Activated T-cell treated with anti-CD3 and anti-CD28 coated beads, Interleukin-2, amount 50 U/mL, for 48 hours (primary cell): ENCODE data around the gene SERINC2.
"Not testable (repeated sequence)": the region's sequence is repeated elsewhere in the genome, so short reads cannot be mapped to it uniquely, and the experiment has no call there.

Experiments
- DNase-seq, 2 experiments: peaks; one replicate each; pipeline ENCODE4 v3.0.0-alpha.2; 2020

The SERINC2 gene

GRCh38 chr1:31435471-31436409 lies 22.7 kb downstream of the SERINC2 start:
- no peak for DNase-seq

GRCh38 chr1:31436596-31437432 lies 23.8 kb downstream of the SERINC2 start:
- no peak for DNase-seq

- DNase-seq, result no peak
These were observed 24.5 kb downstream of the SERINC2 start for GRCh38 chr1:31437433-31438037.

GRCh38 chr1:31439276-31439675 lies 26.3 kb downstream of the SERINC2 start:
- no peak for DNase-seq

GRCh38 chr1:31441073-31441472 lies 28.1 kb downstream of the SERINC2 start:
- no peak for DNase-seq

- DNase-seq, result no peak
These were observed 28.5 kb downstream of the SERINC2 start for GRCh38 chr1:31441558-31441957.

GRCh38 chr1:31441970-31442647 lies 29.1 kb downstream of the SERINC2 start:
- DNase-seq, result no peak

- DNase-seq, result no peak
These were observed 29.6 kb downstream of the SERINC2 start for GRCh38 chr1:31442648-31442994.

- no peak for DNase-seq
These were observed 30.7 kb downstream of the SERINC2 start for GRCh38 chr1:31443673-31444072.

- no peak for DNase-seq
These were observed 31.9 kb downstream of the SERINC2 start for GRCh38 chr1:31444725-31445448.

GRCh38 chr1:31445951-31446350 lies 32.9 kb downstream of the SERINC2 start:
- no peak for DNase-seq

GRCh38 chr1:31447210-31447609 lies 34.2 kb downstream of the SERINC2 start:
- no peak for DNase-seq

- DNase-seq, result no peak
These were observed 40.5 kb downstream of the SERINC2 start for GRCh38 chr1:31453384-31454079.

GRCh38 chr1:31458287-31458896 lies 45.4 kb downstream of the SERINC2 start:
- DNase-seq, result no peak

GRCh38 chr1:31460027-31460426 lies 47.0 kb downstream of the SERINC2 start:
- DNase-seq, result no peak

GRCh38 chr1:31467005-31467674 lies 54.1 kb downstream of the SERINC2 start:
- no peak for DNase-seq

GRCh38 chr1:31470794-31471315 lies 57.8 kb downstream of the SERINC2 start:
- no peak for DNase-seq

- DNase-seq, result not testable (repeated sequence)
These were observed 58.7 kb downstream of the SERINC2 start for GRCh38 chr1:31471452-31472313.

GRCh38 chr1:31472314-31472651 lies 59.3 kb downstream of the SERINC2 start:
- DNase-seq, result not testable (repeated sequence)
